H9 (cell line): ENCODE results near the gene CCT3. TPM values are rescaled to one million over a fixed set of nuclear protein-coding genes. Genes with fewer than 3 reads are reported as not detected.

Experiments used
- DNase-seq: peaks from one replicate; pipeline ENCODE4 v3.0.0-alpha.2; 2017
- H2AFZ ChIP-seq: one replicate; pipeline ENCODE4 v1.6.1; 2013; ENCODE audit warnings: mild to moderate bottlenecking, low read length, control low read depth, moderate library complexity
- H2AK5ac ChIP-seq: 2 replicates; pipeline ENCODE4 v1.6.1; 2013; ENCODE audit warnings: low read length, control low read depth, mixed read lengths; ENCODE audit not compliant: insufficient read length
- H2BK120ac ChIP-seq: one replicate; pipeline ENCODE4 v1.6.1; 2013; ENCODE audit warnings: low read depth, mild to moderate bottlenecking, low read length, control low read depth, inconsistent platforms; ENCODE audit not compliant: poor library complexity, severe bottlenecking
- H2BK12ac ChIP-seq: 2 replicates; pipeline ENCODE4 v1.6.1; 2013; ENCODE audit warnings: low read length, control low read depth, mixed read lengths, low read depth; ENCODE audit not compliant: insufficient read length
- H2BK15ac ChIP-seq: 2 replicates; pipeline ENCODE4 v1.6.1; 2013; ENCODE audit warnings: low read depth, low read length, control low read depth
- H2BK20ac ChIP-seq: one replicate; pipeline ENCODE4 v1.6.1; 2013; ENCODE audit warnings: low read depth, mild to moderate bottlenecking, low read length, control low read depth, inconsistent platforms; ENCODE audit not compliant: poor library complexity, severe bottlenecking
- H2BK5ac ChIP-seq: 2 replicates; pipeline ENCODE4 v1.6.1; 2013; ENCODE audit warnings: low read length, control low read depth, mixed read lengths; ENCODE audit not compliant: insufficient read length
- H3K14ac ChIP-seq: 2 replicates; pipeline ENCODE4 v1.6.1; 2013; ENCODE audit warnings: low read length, control low read depth; ENCODE audit not compliant: insufficient read depth
- H3K18ac ChIP-seq: 2 replicates; pipeline ENCODE4 v1.6.1; 2013; ENCODE audit warnings: low read depth, mild to moderate bottlenecking, mixed read lengths, low read length, control low read depth; ENCODE audit not compliant: insufficient read length
- H3K23ac ChIP-seq: 2 replicates; pipeline ENCODE4 v1.6.1; 2013; ENCODE audit warnings: low read length, control low read depth, mixed read lengths, low read depth; ENCODE audit not compliant: insufficient read length
- H3K23me2 ChIP-seq: 2 replicates; pipeline ENCODE4 v1.6.1; 2013; ENCODE audit warnings: low read depth, mild to moderate bottlenecking, mixed read lengths, low read length, control low read depth; ENCODE audit not compliant: insufficient read length, poor library complexity, severe bottlenecking
- H3K27ac ChIP-seq: 2 replicates; pipeline ENCODE4 v1.5.1; 2013; ENCODE audit warnings: low read length, control low read depth, mixed read lengths, low read depth; ENCODE audit not compliant: insufficient read length
- H3K27me3 ChIP-seq: 2 replicates; pipeline ENCODE4 v1.6.1; 2013; ENCODE audit warnings: low read length, control low read depth, inconsistent platforms; ENCODE audit not compliant: insufficient read depth
- H3K4ac ChIP-seq: 2 replicates; pipeline ENCODE4 v1.6.1; 2013; ENCODE audit warnings: low read depth, mild to moderate bottlenecking, control low read depth, inconsistent platforms, low read length, moderate library complexity
- H3K4me1 ChIP-seq: 2 replicates; pipeline ENCODE4 v1.6.1; 2013; ENCODE audit warnings: low read length, control low read depth, inconsistent platforms; ENCODE audit not compliant: insufficient read depth
- H3K4me2 ChIP-seq: 2 replicates; pipeline ENCODE4 v1.6.1; 2013; ENCODE audit warnings: low read length, control low read depth, mixed read lengths; ENCODE audit not compliant: insufficient read length, insufficient read depth
- H3K56ac ChIP-seq: 2 replicates; pipeline ENCODE4 v1.6.1; 2013; ENCODE audit warnings: low read depth, mild to moderate bottlenecking, mixed read lengths, low read length, control low read depth; ENCODE audit not compliant: insufficient read length
- H3K79me1 ChIP-seq: 2 replicates; pipeline ENCODE4 v1.6.1; 2013; ENCODE audit warnings: low read depth, mild to moderate bottlenecking, moderate library complexity, low read length, control low read depth, inconsistent platforms; ENCODE audit not compliant: insufficient read depth, poor library complexity, severe bottlenecking
- H3K79me2 ChIP-seq: 2 replicates; pipeline ENCODE4 v1.6.1; 2013; ENCODE audit warnings: low read length, control low read depth, inconsistent platforms; ENCODE audit not compliant: insufficient read depth
- H3K9ac ChIP-seq: 2 replicates; pipeline ENCODE4 v1.6.1; 2013; ENCODE audit warnings: low read length, control low read depth, mixed read lengths; ENCODE audit not compliant: insufficient read length; ENCODE audit errors: extremely low read depth
- H3K9me3 ChIP-seq: one replicate; pipeline ENCODE4 v1.6.1; 2013; ENCODE audit warnings: low read depth, low read length, inconsistent platforms; ENCODE audit not compliant: control insufficient read depth
- H3T11ph ChIP-seq: one replicate; pipeline ENCODE4 v1.6.1; 2013; ENCODE audit warnings: mild to moderate bottlenecking, low read length, control low read depth, inconsistent platforms
- H4K20me1 ChIP-seq: one replicate; pipeline ENCODE4 v1.6.1; 2013; ENCODE audit not compliant: control insufficient read depth, insufficient read length, insufficient read depth
- H4K5ac ChIP-seq: 2 replicates; pipeline ENCODE4 v1.6.1; 2013; ENCODE audit warnings: low read depth, mild to moderate bottlenecking, mixed read lengths, low read length, control low read depth; ENCODE audit not compliant: insufficient read length
- H4K8ac ChIP-seq: replicated peaks from 2 replicates; pipeline ENCODE4 v1.6.1; 2013; ENCODE audit warnings: low read length, control low read depth, mixed read lengths, low read depth; ENCODE audit not compliant: insufficient read length
- H4K91ac ChIP-seq: 2 replicates; pipeline ENCODE4 v1.6.1; 2013; ENCODE audit warnings: low read depth, mild to moderate bottlenecking, moderate library complexity, mixed read lengths, low read length, control low read depth; ENCODE audit not compliant: insufficient read length
- H3K27ac Mint-ChIP-seq, 3 experiments: 2 replicates in 2 of 3; 3 replicates in 1 of 3; pipeline ENCODE4 v1.8.0; 2020 to 2021; ENCODE audit warnings: mixed read lengths in 3 of 3, mild to moderate bottlenecking in 1 of 3, moderate library complexity in 1 of 3
- H3K27me3 Mint-ChIP-seq: 2 replicates; pipeline ENCODE4 v1.8.0; 2021; ENCODE audit warnings: low read depth, mild to moderate bottlenecking, moderate library complexity, mixed read lengths
- H3K36me3 Mint-ChIP-seq, 3 experiments: 2 replicates in 2 of 3; 3 replicates in 1 of 3; pipeline ENCODE4 v1.8.0; 2020 to 2021; ENCODE audit warnings: low read depth in 3 of 3, mixed read lengths in 3 of 3; ENCODE audit not compliant: insufficient read depth in 1 of 3
- H3K4me1 Mint-ChIP-seq, 2 experiments: 2 replicates each; pipeline ENCODE4 v1.8.0; 2020; ENCODE audit warnings: mixed read lengths in 2 of 2
- H3K4me3 Mint-ChIP-seq, 2 experiments: 2 replicates in 1 of 2; 3 replicates in 1 of 2; pipeline ENCODE4 v1.8.0; 2020 to 2021; ENCODE audit warnings: mild to moderate bottlenecking in 2 of 2, mixed read lengths in 2 of 2, moderate library complexity in 1 of 2
- H3K9me3 Mint-ChIP-seq, 2 experiments: 2 replicates in 1 of 2; 3 replicates in 1 of 2; pipeline ENCODE4 v1.8.0; 2020; ENCODE audit warnings: mild to moderate bottlenecking in 2 of 2, mixed read lengths in 2 of 2, moderate library complexity in 1 of 2
- CTCF ChIP-seq: fragments of 200-600 bp; sonication (generic); conservative IDR thresholded peaks from 3 replicates; pipeline ENCODE4 v1.8.0; 2021; ENCODE audit warnings: antibody characterized with exemption, mild to moderate bottlenecking
- WGBS: extraction: QIAGEN DNeasy Blood & Tissue Kit; methylation state at CpG from one replicate; pipeline ENCODE4 v1.1.7; 2013; ENCODE audit warnings: missing lambda C conversion rate, low lambda C conversion rate, mixed read lengths; ENCODE audit not compliant: insufficient read length; ENCODE audit errors: extremely low coverage; 5-methylcytosine and 5-hydroxymethylcytosine counted together
- total RNA-seq: library from RNA; stranded (reverse); gene quantifications from 2 replicates; pipeline ENCODE4 v1.2.1, GENCODE V29; 2021

Gene CCT3
- total RNA-seq, 1 experiment from 2014 or later: 524 TPM

GRCh38 chr1:156359973-156360372 is 21.9 kb upstream of the CCT3 start:
- no peaks in the 10 kb centered on the region for H3K23me2 ChIP-seq
- H4K5ac ChIP-seq: no peak overlapping the region
- no peak overlapping the region for H4K91ac ChIP-seq
- H3K27me3 ChIP-seq: no peaks in the 10 kb centered on the region
- H3T11ph ChIP-seq: no peak overlapping the region
- peaks cover 29% of the 10 kb centered on the region for H3K27me3 Mint-ChIP-seq
- no peak overlapping the region for H2BK120ac ChIP-seq
- H2BK12ac ChIP-seq: no peak overlapping the region
- H3K27ac ChIP-seq: no peak overlapping the region
- H3K9me3 ChIP-seq: no peaks in the 10 kb centered on the region
- H3K27ac Mint-ChIP-seq: 0 out of 7 replicates have a peak overlapping the region, but pooled peaks of 1 of the 3 experiments have one; percentile 25
- no peaks in the 10 kb centered on the region for H3K79me1 ChIP-seq
- H3K14ac ChIP-seq: no peak overlapping the region
- no peaks in the 10 kb centered on the region for H3K79me2 ChIP-seq
- no peak overlapping the region for H2BK15ac ChIP-seq
- H2AFZ ChIP-seq: no peak overlapping the region
- no peak overlapping the region; a peak in 1 of 5 replicates for H3K4me3 Mint-ChIP-seq
- H2BK5ac ChIP-seq: no peak overlapping the region
- no peak overlapping the region for H3K9ac ChIP-seq
- H3K56ac ChIP-seq: no peak overlapping the region
- no peaks in the 10 kb centered on the region for H3K4me1 ChIP-seq
- no peak overlapping the region for H4K8ac ChIP-seq
- H4K20me1 ChIP-seq: no peaks in the 10 kb centered on the region
- peaks cover 15 to 19% of the 10 kb centered on the region in 2 experiments for H3K4me1 Mint-ChIP-seq
- H3K36me3 Mint-ChIP-seq: no peaks in the 10 kb centered on the region
- H3K23ac ChIP-seq: no peak overlapping the region
- no peak overlapping the region for H2AK5ac ChIP-seq
- WGBS: no CpG with 5 or more reads among the region's 6 CpGs
- H3K4ac ChIP-seq: no peak overlapping the region
- peak; percentile 65 for TF ChIP-seq CTCF
- DNase-seq: peak; percentile 73
- H2BK20ac ChIP-seq: no peak overlapping the region
- no peak overlapping the region for H3K18ac ChIP-seq
- no peak overlapping the region for H3K4me2 ChIP-seq
- H3K9me3 Mint-ChIP-seq: peaks cover 0 to 3% of the 10 kb centered on the region in 2 experiments; a peak in 2 of 5 replicates
